HFF-Myc (cell line): Measurements from ENCODE around the gene CNGA1.

Experiments
- DNase-seq: peaks from one replicate; pipeline ENCODE4 v3.0.0-alpha.2; 2011; ENCODE audit warnings: low read depth; ENCODE audit errors: extremely low read depth
- H3K4me3 ChIP-seq: replicated peaks from 2 replicates; pipeline ENCODE4 v1.5.1; 2011; ENCODE audit warnings: low read depth, mild to moderate bottlenecking, control low read depth, low read length
- TF ChIP-seq, protein P1 (sequence below): IDR thresholded peaks from 2 replicates; pipeline ENCODE4 v1.5.1; 2012; ENCODE audit warnings: mild to moderate bottlenecking, low read depth, low read length, control low read depth; ENCODE audit errors: missing control alignments

The CNGA1 gene

DNA sequence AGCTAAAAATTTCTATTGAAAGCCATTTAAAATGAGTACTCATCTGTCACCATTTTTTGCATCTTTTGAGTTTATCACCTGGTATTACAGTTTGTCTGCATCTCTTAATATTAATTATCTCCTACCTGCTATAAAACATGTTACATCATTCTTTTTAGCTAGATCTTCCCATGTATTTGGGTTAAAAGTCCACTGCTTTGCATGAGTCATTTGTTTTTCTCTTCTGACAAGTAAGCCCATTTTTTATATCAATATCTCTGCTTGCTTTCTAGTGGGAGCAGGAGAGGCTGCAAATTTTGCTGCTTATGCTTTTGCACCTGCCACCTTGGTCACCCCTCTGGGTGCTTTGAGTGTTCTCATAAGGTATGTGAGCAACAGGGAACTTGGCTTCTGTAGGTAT lies 16.2 kb upstream of the CNGA1 start:
- no peak for DNase-seq
- TF ChIP-seq, protein P1, sequence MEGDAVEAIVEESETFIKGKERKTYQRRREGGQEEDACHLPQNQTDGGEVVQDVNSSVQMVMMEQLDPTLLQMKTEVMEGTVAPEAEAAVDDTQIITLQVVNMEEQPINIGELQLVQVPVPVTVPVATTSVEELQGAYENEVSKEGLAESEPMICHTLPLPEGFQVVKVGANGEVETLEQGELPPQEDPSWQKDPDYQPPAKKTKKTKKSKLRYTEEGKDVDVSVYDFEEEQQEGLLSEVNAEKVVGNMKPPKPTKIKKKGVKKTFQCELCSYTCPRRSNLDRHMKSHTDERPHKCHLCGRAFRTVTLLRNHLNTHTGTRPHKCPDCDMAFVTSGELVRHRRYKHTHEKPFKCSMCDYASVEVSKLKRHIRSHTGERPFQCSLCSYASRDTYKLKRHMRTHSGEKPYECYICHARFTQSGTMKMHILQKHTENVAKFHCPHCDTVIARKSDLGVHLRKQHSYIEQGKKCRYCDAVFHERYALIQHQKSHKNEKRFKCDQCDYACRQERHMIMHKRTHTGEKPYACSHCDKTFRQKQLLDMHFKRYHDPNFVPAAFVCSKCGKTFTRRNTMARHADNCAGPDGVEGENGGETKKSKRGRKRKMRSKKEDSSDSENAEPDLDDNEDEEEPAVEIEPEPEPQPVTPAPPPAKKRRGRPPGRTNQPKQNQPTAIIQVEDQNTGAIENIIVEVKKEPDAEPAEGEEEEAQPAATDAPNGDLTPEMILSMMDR, result no peak
- H3K4me3 ChIP-seq, result no peak overlapping the region

- H3K4me3 ChIP-seq, result no peak overlapping the region
- DNase-seq, result no peak
- TF ChIP-seq, protein P1, result no peak
Measured at GRCh38 chr4:48031802-48032525, 15.5 kb upstream of the CNGA1 start.

DNA sequence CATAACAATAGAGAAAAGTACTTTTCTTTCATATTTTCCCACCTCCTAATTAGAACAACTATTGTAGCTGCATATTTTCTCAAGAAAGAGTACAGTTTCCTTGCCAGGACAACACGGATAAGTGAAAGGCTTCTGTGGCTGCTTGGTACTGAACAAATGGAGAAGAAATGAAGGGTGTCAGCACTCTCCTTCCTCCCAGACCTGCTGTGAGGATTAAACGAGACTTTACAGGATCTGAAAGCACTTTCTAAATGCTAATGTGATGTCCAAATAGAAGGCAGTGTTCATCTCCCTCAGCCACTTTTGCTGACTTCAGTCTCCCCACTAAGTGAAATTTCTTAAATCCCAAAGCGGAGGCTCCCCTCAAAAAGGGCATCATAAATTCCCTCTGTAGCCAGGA lies 14.0 kb upstream of the CNGA1 start:
- TF ChIP-seq, protein P1, result no peak
- DNase-seq, result no peak
- H3K4me3 ChIP-seq, result no peak overlapping the region

- H3K4me3 ChIP-seq, result no peak overlapping the region
- no peak for DNase-seq
- TF ChIP-seq, protein P1, result no peak
Measured at GRCh38 chr4:48028696-48029095, 12.2 kb upstream of the CNGA1 start.

DNA sequence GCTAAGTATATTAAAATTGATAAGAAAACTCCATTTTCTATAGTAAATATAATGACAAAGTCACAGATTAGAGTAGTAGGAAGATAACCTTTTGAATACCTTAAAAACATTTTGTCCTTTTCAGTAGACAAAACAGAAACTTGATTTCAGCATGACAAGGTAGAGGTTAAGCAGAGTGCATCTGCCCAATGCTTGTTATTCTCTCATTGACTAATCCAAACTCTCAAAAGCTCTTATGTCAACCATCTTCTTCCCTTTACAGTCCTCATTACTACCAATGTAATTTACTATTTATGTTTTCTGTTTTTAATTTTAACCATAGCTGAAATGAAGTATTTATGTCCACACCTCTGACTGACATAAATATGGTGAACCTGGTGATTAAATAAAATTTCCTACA lies 11.2 kb upstream of the CNGA1 start:
- DNase-seq, result no peak
- no peak overlapping the region for H3K4me3 ChIP-seq
- TF ChIP-seq, protein P1, result no peak

DNA sequence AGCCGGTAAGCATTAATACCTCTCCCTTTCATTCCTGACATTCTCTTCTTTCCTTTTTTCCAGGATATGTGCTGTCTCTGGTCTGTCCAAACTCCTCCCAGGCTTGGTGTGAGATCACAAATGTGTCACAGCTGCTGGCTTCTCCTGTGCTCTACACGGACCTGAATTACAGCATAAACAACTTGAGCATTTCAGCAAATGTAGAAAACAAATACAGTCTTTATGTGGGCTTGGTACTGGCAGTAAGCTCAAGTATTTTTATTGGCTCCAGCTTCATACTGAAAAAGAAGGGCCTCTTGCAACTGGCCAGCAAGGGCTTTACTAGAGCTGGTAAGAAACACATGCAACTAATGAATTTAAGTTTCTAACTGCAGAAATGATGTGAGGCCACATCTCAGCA lies 8.5 kb upstream of the CNGA1 start:
- no peak for DNase-seq
- TF ChIP-seq, protein P1, result no peak
- H3K4me3 ChIP-seq, result no peak overlapping the region

- no peak for DNase-seq
- TF ChIP-seq, protein P1, result no peak
- no peak overlapping the region for H3K4me3 ChIP-seq
Measured at GRCh38 chr4:48024522-48024921, 8.0 kb upstream of the CNGA1 start.
